Measurements from ENCODE around the gene ABLIM2. TPM values are rescaled to one million over a fixed set of nuclear protein-coding genes. Genes with fewer than 3 reads are reported as not detected.
A peak's percentile ranks its signal among the peaks of the same experiment; 100 is the strongest.

Gene ABLIM2
- polyA plus RNA-seq, 4 donors = 6.2 to 8.4 (median 6.8) TPM

GRCh38 chr4:8125526-8126056 lies 33.0 kb downstream of the ABLIM2 start:
- no peak for DNase-seq (ENCODE audit: low read depth in 4 of 4, low spot score in 2 of 4)

GRCh38 chr4:8123870-8124269 lies 34.7 kb downstream of the ABLIM2 start:
- DNase-seq (ENCODE audit: low read depth in 4 of 4, low spot score in 2 of 4) = no peak

- DNase-seq (ENCODE audit: low read depth in 4 of 4, low spot score in 2 of 4) = peak; percentile 63 to 81 (median 66)
Measured at GRCh38 chr4:8123389-8123788, 35.2 kb downstream of the ABLIM2 start.

GRCh38 chr4:8122746-8123145 lies 35.9 kb downstream of the ABLIM2 start:
- DNase-seq (ENCODE audit: low read depth in 4 of 4, low spot score in 2 of 4) = no peak

GRCh38 chr4:8121292-8122015 lies 37.2 kb downstream of the ABLIM2 start:
- no peak for DNase-seq (ENCODE audit: low read depth in 4 of 4, low spot score in 2 of 4)

GRCh38 chr4:8120501-8120900 lies 38.1 kb downstream of the ABLIM2 start:
- peak; percentile 13 to 56 (median 45) for DNase-seq (ENCODE audit: low read depth in 4 of 4, low spot score in 2 of 4)

- no peak for DNase-seq (ENCODE audit: low read depth in 4 of 4, low spot score in 2 of 4)
Measured at GRCh38 chr4:8119877-8120276, 38.7 kb downstream of the ABLIM2 start.

- no peak for DNase-seq (ENCODE audit: low read depth in 4 of 4, low spot score in 2 of 4)
Measured at GRCh38 chr4:8118531-8118930, 40.1 kb downstream of the ABLIM2 start.

GRCh38 chr4:8118035-8118434 lies 40.6 kb downstream of the ABLIM2 start:
- no peak for DNase-seq (ENCODE audit: low read depth in 4 of 4, low spot score in 2 of 4)

- DNase-seq (ENCODE audit: low read depth in 4 of 4, low spot score in 2 of 4) = no peak
Measured at GRCh38 chr4:8117278-8117682, 41.3 kb downstream of the ABLIM2 start.

GRCh38 chr4:8115916-8116315 lies 42.7 kb downstream of the ABLIM2 start:
- no peak for DNase-seq (ENCODE audit: low read depth in 4 of 4, low spot score in 2 of 4)

GRCh38 chr4:8115203-8115520 lies 43.5 kb downstream of the ABLIM2 start:
- no peak for DNase-seq (ENCODE audit: low read depth in 4 of 4, low spot score in 2 of 4)

- no peak for DNase-seq (ENCODE audit: low read depth in 4 of 4, low spot score in 2 of 4)
Measured at GRCh38 chr4:8114456-8115202, 44.0 kb downstream of the ABLIM2 start.

- no peak for DNase-seq (ENCODE audit: low read depth in 4 of 4, low spot score in 2 of 4)
Measured at GRCh38 chr4:8113611-8114377, 44.8 kb downstream of the ABLIM2 start.

- no peak for DNase-seq (ENCODE audit: low read depth in 4 of 4, low spot score in 2 of 4)
Measured at GRCh38 chr4:8112672-8113071, 45.9 kb downstream of the ABLIM2 start.

- no peak for DNase-seq (ENCODE audit: low read depth in 4 of 4, low spot score in 2 of 4)
Measured at GRCh38 chr4:8112036-8112576, 46.5 kb downstream of the ABLIM2 start.

- DNase-seq (ENCODE audit: low read depth in 4 of 4, low spot score in 2 of 4) = no peak
Measured at GRCh38 chr4:8110071-8110986, 48.3 kb downstream of the ABLIM2 start.

GRCh38 chr4:8109406-8110065 lies 49.1 kb downstream of the ABLIM2 start:
- no peak for DNase-seq (ENCODE audit: low read depth in 4 of 4, low spot score in 2 of 4)

- DNase-seq (ENCODE audit: low read depth in 4 of 4, low spot score in 2 of 4) = no peak
Measured at GRCh38 chr4:8108991-8109390, 49.6 kb downstream of the ABLIM2 start.
